HFFc6 (cell line): ENCODE data around the gene RBFA. TPM values are rescaled to one million over a fixed set of nuclear protein-coding genes. Genes with fewer than 3 reads are reported as not detected.
A peak's percentile ranks its signal among the peaks of the same experiment; 100 is the strongest.
"Not testable (repeated sequence)": the region's sequence is repeated elsewhere in the genome, so short reads cannot be mapped to it uniquely, and the experiment has no call there.

Experiments used
- DNase-seq: peaks from one replicate; pipeline ENCODE4 v3.0.0-alpha.2; 2018
- H3K27ac Mint-ChIP-seq: 2 replicates; pipeline ENCODE4 v1.8.0; 2020; ENCODE audit warnings: mild to moderate bottlenecking, mixed read lengths
- H3K27me3 Mint-ChIP-seq: 2 replicates; pipeline ENCODE4 v1.8.0; 2021; ENCODE audit warnings: mild to moderate bottlenecking, moderate library complexity, mixed read lengths; ENCODE audit not compliant: insufficient read depth
- H3K36me3 Mint-ChIP-seq: 2 replicates; pipeline ENCODE4 v1.8.0; 2021; ENCODE audit warnings: low read depth, mixed read lengths
- H3K4me1 Mint-ChIP-seq: 2 replicates; pipeline ENCODE4 v1.8.0; 2020; ENCODE audit warnings: low read depth, mixed read lengths
- H3K4me3 Mint-ChIP-seq: 2 replicates; pipeline ENCODE4 v1.8.0; 2020; ENCODE audit warnings: mild to moderate bottlenecking, moderate library complexity, mixed read lengths
- H3K9me3 Mint-ChIP-seq: 2 replicates; pipeline ENCODE4 v1.8.0; 2020; ENCODE audit warnings: mild to moderate bottlenecking, mixed read lengths
- CTCF ChIP-seq: fragments of 200-600 bp; sonication (generic); IDR thresholded peaks from 2 replicates; pipeline ENCODE4 v1.5.0; 2021; ENCODE audit warnings: antibody characterized with exemption, mild to moderate bottlenecking
- total RNA-seq, 6 experiments: library from RNA; stranded (reverse); fragmentation: NEBNext Ultra II Directional; extraction: Animal tissue kit (Norgen Biotek cat#: 25700); gene quantifications; 2 replicates in 1 of 6; 3 replicates in 5 of 6; pipeline ENCODE4 v1.2.3, GENCODE V29; 2021

Gene RBFA
- total RNA-seq, 6 experiments from 2014 or later = 24.8 to 28.4 (median 27.2) TPM

DNA sequence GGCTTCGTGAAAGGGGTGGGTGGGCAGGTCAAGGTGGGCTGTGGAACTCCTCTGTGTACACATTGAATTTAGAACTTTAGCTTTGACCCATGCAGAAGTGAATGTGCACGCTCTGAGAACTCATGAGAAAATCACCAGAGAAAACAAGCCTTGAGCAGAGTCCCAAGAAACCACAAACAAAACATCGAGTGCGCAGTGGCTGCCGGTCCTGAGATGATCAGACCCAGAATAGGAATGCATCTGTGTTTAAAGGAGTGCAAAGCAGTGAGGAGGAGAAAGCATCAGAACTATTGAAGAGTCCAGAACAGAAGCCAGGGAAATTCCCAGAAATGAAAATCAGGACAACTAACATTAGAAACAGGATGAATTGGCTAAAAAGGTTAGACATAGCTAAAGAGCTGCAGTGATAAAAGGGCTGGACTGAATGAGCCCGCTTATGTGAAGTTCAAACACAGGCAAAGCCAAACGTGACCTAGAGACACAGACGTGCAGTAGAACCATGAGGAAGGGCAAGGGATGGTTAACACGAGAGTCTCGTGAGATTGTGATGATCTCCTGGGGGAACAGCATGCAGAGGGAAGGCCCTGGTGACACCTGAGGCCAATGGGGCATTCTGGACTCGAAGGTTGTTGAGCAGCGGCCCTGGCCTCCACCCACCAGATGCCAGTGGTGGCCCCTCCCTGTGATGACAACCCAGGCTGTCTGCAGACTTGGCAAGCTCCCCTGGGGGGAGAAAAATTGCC, 29.5 kb upstream of the RBFA start:
- TF ChIP-seq CTCF = no peak
- Mint-ChIP-seq H3K27me3 (peaks cover 4% of the 10 kb centered on the region), H3K36me3 (peaks cover 8% of the 10 kb centered on the region), H3K4me3 (no peak overlapping the region), H3K4me1 (peaks cover 7% of the 10 kb centered on the region), H3K9me3 (peaks cover 22% of the 10 kb centered on the region), H3K27ac (no peak overlapping the region)
- DNase-seq = no peak

- H3K9me3 Mint-ChIP-seq = 0 out of 2 replicates have a peak, but pooled peaks cover 3% of the 10 kb centered on the region
- no peak for DNase-seq
- peaks cover 5% of the 10 kb centered on the region for H3K27me3 Mint-ChIP-seq
- TF ChIP-seq CTCF = no peak
- peaks cover 20% of the 10 kb centered on the region for H3K4me1 Mint-ChIP-seq
- H3K36me3 Mint-ChIP-seq = no peaks in the 10 kb centered on the region
- H3K4me3 Mint-ChIP-seq = no peak overlapping the region
- H3K27ac Mint-ChIP-seq = no peak overlapping the region
Observed at GRCh38 chr18:80006724-80007123, 27.5 kb upstream of the RBFA start.

DNA sequence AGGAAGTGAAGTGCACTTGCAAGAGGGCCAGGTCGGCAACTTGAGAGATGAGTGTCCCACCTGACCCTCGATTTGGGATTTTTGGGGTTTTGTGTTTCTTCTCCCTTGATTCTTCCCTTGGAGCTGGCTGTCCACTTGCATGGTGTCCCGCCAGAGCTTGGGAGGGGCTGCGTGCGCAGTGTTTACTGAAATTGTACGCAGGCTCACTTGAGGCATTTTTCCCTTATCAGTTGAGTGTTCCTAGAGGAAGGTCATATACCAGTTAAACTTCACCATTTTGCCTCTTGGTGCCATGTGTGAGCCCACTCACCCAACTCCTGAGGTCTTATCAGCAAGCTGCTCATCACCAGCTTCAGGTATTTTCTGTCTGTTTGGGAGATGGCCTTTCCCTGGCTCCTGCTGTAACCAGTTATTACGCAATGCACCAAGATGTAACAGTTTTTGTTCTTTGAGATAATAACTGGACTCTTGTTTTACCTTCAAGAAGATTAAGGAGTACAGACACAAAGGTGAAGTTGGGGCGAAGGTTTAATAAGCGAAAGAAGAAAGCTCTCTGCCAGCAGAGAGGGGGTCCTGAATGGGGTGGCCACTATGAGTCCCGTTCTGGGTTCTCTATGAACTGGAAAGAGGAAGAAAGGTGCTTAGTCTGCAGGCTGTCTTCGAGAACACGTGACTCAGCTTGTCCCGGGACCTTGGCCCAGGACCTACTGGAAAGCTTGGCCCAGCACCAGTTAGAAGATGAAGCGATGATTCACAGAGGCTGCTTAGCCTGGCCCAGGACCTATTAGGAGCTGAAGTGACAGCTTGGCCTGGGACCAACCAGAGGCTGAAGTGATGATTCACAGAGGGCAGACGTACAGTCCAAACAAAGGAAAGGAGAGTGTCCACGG, 24.3 kb upstream of the RBFA start:
- no peak for TF ChIP-seq CTCF
- H3K27me3 Mint-ChIP-seq = peaks cover 2% of the 10 kb centered on the region
- H3K4me1 Mint-ChIP-seq = peaks cover 20% of the 10 kb centered on the region
- H3K36me3 Mint-ChIP-seq = no peaks in the 10 kb centered on the region
- H3K27ac Mint-ChIP-seq = peak overlapping the region; percentile 90
- peaks cover 4% of the 10 kb centered on the region; the same call in 1 of the 2 replicates for H3K9me3 Mint-ChIP-seq
- peak; percentile 97 for DNase-seq
- H3K4me3 Mint-ChIP-seq = peak overlapping the region; percentile 70

DNA sequence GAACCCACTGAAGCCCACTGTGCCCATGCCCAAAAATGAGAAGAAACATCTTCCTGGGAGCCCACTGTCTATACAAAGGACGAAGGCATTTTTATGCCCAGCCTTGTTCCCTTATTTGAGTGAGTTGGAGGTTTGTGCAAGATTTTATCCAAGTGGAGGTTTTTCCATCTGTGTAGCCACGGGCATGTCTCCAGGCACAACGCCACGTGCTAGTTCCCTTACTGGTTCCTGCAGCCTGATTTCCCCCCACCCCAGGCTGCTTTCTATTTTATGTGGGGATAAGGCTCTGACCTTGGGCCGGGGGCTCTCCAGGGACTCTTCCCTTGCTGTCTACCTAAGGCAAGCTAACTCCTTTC, 23.7 kb upstream of the RBFA start:
- H3K4me1 Mint-ChIP-seq = peaks cover 20% of the 10 kb centered on the region
- no peaks in the 10 kb centered on the region for H3K36me3 Mint-ChIP-seq
- H3K27ac Mint-ChIP-seq = peak overlapping the region; percentile 90
- DNase-seq = no peak
- no peak for TF ChIP-seq CTCF
- peaks cover 4% of the 10 kb centered on the region; the same call in 1 of the 2 replicates for H3K9me3 Mint-ChIP-seq
- H3K4me3 Mint-ChIP-seq = peak overlapping the region; percentile 70
- H3K27me3 Mint-ChIP-seq = peaks cover 2% of the 10 kb centered on the region

DNA sequence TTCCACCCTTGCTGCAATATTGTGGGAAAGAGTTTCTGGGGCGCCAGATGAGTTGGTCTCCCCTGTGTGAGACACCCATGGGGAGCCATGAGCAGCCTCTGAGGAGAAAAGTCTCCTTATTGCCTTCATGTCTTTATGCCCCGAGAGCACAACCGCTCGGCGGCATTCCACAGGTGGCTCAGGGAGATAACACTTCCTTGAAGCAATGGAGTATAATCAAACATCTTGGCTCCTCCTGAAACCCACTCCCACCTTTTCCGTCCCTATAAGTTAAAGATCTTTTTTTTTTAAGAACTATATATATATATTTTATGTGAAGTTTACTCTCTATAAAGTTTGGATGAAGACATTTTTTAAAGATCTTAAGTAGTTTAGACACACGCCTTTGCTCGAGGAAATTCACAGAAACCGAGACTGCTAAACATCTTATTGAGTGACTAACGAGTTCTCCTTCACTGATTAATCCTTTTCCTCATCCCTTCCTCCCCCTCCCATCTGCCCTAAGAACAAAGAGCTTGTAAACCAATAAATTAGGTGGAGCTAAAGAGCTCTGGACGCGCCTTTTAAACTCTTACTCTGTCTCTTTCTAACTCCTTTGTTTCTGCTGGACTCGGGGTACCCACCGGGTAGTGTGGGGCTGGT, 22.6 kb upstream of the RBFA start:
- H3K9me3 Mint-ChIP-seq, DNase-seq, H3K36me3 Mint-ChIP-seq, H3K27me3 Mint-ChIP-seq, H3K4me3 Mint-ChIP-seq, H3K27ac Mint-ChIP-seq: not testable (repeated sequence)
- H3K4me1 Mint-ChIP-seq = peaks cover 20% of the 10 kb centered on the region
